RWPE2 (cell line): ENCODE data around the gene TGFBR3L.

Source experiments
- ATAC-seq: fragments of 200-7000 bp; cut with Tn5 transposase; 3 replicates; pipeline ENCODE4 v1.9.1; 2021; ENCODE audit warnings: low read depth
- DNase-seq: peaks from one replicate; pipeline ENCODE4 v3.0.0-alpha.2; 2020; ENCODE audit warnings: low spot score
- H3K27ac ChIP-seq: fragments of 450-650 bp; 2 replicates; pipeline ENCODE4 v1.5.1; 2017; ENCODE audit warnings: mild to moderate bottlenecking; ENCODE audit not compliant: poor library complexity, severe bottlenecking
- H3K27me3 ChIP-seq: fragments of 250-450 bp; sonication (Bioruptor Pico); 2 replicates; pipeline ENCODE4 v1.5.1; 2021; ENCODE audit warnings: mild to moderate bottlenecking, moderate library complexity; ENCODE audit not compliant: insufficient read depth, poor library complexity, severe bottlenecking
- H3K36me3 ChIP-seq: fragments of 250-450 bp; sonication (Bioruptor Pico); 2 replicates; pipeline ENCODE4 v1.5.1; 2020; ENCODE audit warnings: low read depth, mild to moderate bottlenecking, moderate library complexity
- H3K4me1 ChIP-seq: fragments of 250-450 bp; sonication (Bioruptor Pico); 2 replicates; pipeline ENCODE4 v1.5.1; 2021; ENCODE audit warnings: mild to moderate bottlenecking, moderate library complexity; ENCODE audit not compliant: insufficient read depth, poor library complexity, severe bottlenecking
- H3K4me3 ChIP-seq: fragments of 250-450 bp; sonication (Bioruptor Pico); 2 replicates; pipeline ENCODE4 v1.5.1; 2021; ENCODE audit warnings: mild to moderate bottlenecking, moderate library complexity; ENCODE audit not compliant: severe bottlenecking
- H3K9me3 ChIP-seq: fragments of 250-450 bp; sonication (Bioruptor Pico); 2 replicates; pipeline ENCODE4 v1.5.1; 2021; ENCODE audit warnings: mild to moderate bottlenecking, moderate library complexity; ENCODE audit not compliant: severe bottlenecking
- CTCF ChIP-seq: fragments of 450-650 bp; IDR thresholded peaks from one replicate; pipeline ENCODE4 v1.5.1; 2017; ENCODE audit warnings: mild to moderate bottlenecking, moderate library complexity; ENCODE audit not compliant: poor library complexity, severe bottlenecking

TGFBR3L gene

GRCh38 chr19:7926021-7926726, 11.5 kb downstream of the TGFBR3L start, which contains the start of gene CTXN1:
Gene CTXN1 (minus strand): TSS chr19:7926135. CDS start chr19:7925538, 597 bp downstream.
- Histone ChIP-seq H3K36me3 (peaks cover 15% of the 10 kb centered on the region), H3K4me1 (peaks cover 15% of the 10 kb centered on the region)

GRCh38 chr19:7926727-7927604, 12.3 kb downstream of the TGFBR3L start:
- TF ChIP-seq CTCF, result no peak
- peaks cover 23% of the 10 kb centered on the region for H3K36me3 ChIP-seq
- DNase-seq (no peak), ATAC-seq (no peak)
- peaks cover 15% of the 10 kb centered on the region for H3K4me1 ChIP-seq
- H3K27ac ChIP-seq, result no peak overlapping the region
- no peaks in the 10 kb centered on the region for H3K9me3 ChIP-seq
- no peak overlapping the region for H3K4me3 ChIP-seq
- H3K27me3 ChIP-seq, result no peaks in the 10 kb centered on the region

More at GRCh38 chr19:7926021-7926726, 11.5 kb downstream of the TGFBR3L start, which contains the start of gene CTXN1:
- no peak for TF ChIP-seq CTCF
- peak within 1 kb of the TSS; percentile 31 for H3K4me3 ChIP-seq
- ATAC-seq (no peak), DNase-seq (no peak)
- no peaks in the 10 kb centered on the region for H3K9me3 ChIP-seq
- H3K27ac ChIP-seq, result no peak within 1 kb of the TSS
- H3K27me3 ChIP-seq, result no peaks in the 10 kb centered on the region

- peaks cover 15% of the 10 kb centered on the region for H3K4me1 ChIP-seq
- H3K36me3 ChIP-seq, result peaks cover 31% of the 10 kb centered on the region
- no peak for TF ChIP-seq CTCF
- DNase-seq (peak; percentile 55), ATAC-seq (no peak)
- peak overlapping the region; percentile 77 for H3K27ac ChIP-seq
- no peaks in the 10 kb centered on the region for H3K9me3 ChIP-seq
- H3K27me3 ChIP-seq, result no peaks in the 10 kb centered on the region
- H3K4me3 ChIP-seq, result no peak overlapping the region
These were observed 13.1 kb downstream of the TGFBR3L start for GRCh38 chr19:7927605-7928333.

- Histone ChIP-seq H3K4me3 (no peak overlapping the region), H3K9me3 (no peaks in the 10 kb centered on the region), H3K4me1 (peaks cover 15% of the 10 kb centered on the region), H3K27ac (peak overlapping the region; percentile 77), H3K27me3 (no peaks in the 10 kb centered on the region), H3K36me3 (peaks cover 36% of the 10 kb centered on the region)
- no peak for DNase-seq
- no peak for TF ChIP-seq CTCF
- no peak for ATAC-seq
These were observed 13.7 kb downstream of the TGFBR3L start for GRCh38 chr19:7928334-7928706.
